ENCODE measurements around the gene IGF1R.

The IGF1R gene

DNA sequence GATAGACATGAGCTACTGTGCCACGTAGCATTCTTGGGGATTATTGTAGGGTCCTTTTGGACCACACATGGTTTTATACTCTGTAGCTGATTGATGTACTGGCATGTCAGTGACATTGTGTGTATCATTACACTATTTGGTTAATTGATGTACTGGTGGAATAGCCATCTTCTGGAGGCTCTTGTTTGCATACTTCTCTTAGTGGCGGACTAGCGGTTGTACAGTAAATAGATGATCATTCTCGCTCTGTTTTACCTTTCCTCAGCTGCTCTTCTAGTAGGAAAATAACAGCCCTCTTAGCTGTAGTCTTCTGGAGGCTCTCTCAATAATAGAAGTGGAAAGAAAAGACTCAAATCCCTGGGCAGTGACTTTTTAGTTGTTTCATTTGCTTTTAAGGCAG, 24.8 kb downstream of the IGF1R start:
- DNase-seq, result no peak

DNA sequence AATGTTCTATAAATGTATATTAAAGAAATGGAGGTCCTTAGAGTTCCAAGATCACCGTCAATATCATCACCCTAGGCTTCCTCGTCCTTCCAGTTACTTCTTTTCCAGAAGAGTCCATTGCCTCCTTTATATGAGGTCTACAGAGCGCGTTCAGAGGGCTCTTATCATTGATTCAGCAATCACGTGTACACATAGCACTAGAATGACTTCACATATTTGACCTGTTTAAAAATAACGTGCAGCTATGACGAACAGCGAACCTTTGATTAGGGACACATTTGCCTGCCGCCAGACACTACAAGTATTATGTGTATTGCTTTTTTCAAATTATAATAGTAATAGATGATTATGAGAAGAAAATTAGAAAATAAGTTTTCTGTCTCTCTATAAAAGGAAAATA, 26.0 kb downstream of the IGF1R start:
- no peak for DNase-seq

DNA sequence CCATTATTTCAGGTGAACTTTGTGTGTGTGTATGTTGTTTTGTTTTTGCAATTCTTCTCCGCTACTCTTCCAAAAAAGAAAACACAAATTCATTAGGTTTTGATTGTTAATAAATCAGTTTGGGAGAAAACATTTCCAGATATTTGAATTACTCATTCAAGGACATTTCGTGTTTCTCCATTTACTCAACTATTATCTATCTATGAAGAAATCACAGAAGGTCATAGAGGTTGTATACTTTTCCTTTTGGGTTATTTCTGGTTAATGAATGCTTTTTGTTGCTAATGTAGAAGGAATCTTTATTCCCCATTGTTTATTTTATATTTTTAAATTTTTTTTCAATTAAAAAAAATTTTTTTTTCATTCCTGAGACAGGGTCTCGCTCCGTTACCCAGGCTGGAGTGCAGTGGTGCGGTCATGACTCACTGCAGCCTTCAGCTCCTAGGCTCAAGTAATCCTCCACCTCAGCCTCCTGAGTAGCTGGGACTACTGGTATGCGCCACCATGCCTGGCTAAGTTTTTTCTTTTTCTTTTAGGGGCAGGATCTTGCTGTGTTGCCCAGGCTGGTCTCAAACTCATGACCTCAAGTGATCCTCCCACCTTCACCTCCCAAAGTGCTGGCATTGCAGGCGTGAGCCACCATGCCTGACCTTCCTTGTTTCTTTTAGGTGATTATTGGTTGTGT, 28.4 kb downstream of the IGF1R start:
- no peak for DNase-seq

DNA sequence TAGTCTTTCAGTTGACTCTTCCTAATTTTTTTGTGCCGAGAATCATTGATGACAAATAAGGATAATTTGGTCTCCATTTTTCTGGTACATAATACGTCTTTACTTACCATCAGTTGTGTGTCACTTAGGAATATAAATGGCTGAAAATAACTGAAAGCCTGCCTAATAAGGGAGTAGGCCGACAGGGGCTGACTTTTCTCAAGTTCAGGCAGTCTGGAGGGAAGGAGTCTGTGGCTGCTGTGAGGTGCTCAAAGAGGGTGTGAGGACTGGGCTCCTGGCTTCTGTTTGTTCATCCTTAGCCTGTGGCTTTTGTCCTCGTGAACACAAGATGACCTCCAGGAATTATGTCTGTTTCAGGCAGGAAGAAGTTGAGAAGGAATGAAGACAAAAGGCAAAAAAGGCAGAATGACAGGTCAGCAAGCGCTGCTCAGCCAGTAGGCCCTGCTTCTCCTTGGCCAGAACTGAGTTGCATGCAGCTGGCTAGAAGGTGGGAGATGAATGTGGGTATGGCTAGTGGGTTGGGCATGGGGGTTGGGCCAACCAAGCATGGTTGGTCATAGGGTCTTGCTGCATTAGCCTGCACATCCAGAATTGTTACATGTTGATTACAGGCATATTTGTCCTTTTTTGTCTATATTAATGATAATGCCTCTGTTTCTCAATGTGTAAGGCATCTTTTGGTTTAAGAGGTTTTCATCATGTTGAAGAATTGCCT, 29.2 kb downstream of the IGF1R start:
- DNase-seq, result no peak

DNA sequence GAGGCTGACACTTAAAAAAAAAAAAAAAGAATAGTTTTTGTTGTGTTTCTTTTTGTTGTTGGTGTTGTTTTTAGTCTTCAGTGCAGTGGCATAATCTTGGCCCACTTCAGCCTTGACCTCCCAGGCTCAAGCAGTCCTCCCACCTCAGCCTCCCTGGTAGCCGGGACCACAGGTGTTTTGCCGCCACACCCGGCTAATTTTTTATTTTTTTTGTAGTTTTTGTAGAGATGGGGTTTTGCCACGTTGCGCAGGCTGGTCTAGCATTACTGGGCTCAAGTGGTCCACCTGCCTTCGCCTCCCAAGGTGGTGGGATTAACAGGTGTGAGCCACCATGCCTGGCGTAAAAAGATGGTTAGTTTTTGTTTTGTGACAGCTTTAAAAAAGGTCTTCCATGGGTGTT, 30.1 kb downstream of the IGF1R start:
- no peak for DNase-seq

DNA sequence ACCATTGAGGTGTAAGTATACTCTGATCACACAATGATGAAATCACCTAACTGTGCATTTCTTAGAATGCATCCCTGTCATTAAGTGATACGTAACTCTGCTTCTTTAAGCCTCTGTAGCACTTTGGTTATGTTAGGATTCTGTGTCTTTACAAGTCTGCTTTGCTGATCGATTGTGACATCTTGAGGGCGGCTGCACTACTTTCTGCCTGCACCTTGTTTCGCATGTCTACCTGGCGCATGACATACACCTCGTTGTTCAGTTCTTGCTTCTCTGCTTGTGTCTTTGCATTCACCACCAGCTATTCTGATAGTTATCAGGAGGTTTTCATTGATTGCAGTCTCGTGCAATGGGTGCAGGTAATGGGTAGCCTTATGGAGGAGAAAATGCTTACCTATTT, 32.7 kb downstream of the IGF1R start:
- no peak for DNase-seq

DNA sequence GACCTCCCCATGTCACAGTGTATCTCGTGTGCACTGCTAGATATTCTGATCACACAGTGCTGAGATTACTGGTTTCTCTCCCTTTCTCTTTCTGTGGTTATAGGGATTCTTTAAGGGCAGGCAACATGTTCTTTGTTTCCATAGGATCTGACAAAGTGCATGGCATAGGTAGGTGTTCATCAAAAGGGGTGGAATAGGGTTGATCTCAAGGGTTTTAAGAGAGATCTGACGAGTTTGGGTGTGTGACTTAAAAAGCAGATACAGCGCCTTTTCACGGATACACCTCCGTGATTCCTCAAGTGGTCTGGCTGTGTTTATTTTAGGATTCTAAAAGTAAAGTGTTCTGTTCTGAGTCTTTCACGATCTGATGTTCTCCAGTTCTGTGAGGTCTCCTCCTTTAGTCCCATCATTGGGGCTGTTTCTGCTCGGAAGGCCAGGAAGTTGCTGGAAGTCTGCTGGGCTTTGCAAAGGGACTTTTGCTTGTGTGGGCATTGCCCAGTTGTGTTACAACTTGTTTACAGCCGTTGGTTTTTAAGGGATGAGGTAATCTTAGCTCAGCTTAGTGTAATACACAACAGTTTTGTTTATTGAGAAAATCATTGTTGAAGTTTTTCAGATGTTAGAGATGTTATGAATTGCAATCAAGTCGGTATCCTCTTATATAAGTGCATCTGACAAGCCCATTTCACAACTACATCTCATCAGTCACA, 34.8 kb downstream of the IGF1R start:
- DNase-seq, result no peak

DNA sequence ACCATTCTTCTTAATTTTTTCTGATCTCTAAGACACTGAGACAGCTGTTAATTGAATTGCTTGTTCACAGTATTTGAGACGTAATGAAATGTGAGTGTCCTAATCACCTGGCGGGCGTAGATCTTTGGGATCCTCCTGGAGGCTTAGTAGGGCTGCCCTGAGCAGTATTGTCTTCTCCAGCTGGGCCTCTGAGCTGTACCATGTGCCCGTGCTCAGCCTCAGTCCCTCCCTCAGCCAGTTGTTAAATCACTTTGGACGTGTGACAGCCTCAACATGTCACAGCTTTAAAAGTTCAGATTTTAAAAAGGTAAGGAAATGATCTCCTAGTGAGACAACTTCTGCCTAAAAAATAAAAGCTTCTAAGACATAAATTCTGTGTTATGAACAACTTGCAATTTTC, 35.5 kb downstream of the IGF1R start:
- DNase-seq, result no peak

DNA sequence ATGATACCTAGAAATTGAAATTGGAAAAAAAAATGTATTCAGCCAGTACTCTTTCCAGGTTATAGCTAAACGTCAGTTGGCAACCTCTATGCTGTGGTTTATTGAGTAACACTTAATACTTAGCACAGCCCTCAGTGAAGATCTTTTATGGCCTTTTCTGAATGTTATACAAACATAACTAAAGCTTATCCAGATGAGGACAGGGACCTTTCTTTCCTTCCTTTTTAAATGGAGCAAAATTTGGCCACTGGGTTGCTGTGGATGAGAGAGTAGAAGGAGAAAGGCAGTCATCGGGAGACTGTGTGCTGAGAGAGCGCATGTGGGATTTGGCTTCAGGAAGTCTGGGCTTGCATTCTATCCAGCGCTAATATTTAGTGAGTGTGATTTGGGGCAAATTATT, 36.1 kb downstream of the IGF1R start:
- peak; percentile 12 for DNase-seq

DNA sequence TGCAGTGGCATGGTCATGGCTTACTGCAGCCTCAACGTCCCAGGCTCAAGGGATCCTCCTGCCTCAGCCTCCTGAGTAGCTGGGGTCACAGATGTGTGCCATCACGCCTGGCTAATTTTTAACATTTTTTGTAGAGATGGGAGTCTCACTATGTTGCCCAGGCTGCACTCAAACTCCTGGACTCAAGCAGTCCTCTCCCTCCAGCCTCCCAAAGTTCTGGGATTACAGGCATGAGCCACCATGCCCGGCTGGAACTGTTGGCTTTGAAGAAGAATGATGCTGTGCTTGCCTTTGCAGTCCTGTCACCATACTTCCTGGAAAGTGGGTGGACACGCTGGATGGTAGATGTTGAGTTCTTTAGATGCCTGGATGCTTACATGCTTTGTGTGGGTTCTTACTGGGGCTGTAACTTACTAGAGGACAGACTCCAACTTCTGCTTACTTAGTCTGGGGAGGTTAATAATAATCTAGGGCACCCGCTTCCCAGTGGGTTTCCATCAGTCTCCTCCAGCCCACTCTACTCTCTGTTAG, 36.7 kb downstream of the IGF1R start:
- no peak for DNase-seq

DNA sequence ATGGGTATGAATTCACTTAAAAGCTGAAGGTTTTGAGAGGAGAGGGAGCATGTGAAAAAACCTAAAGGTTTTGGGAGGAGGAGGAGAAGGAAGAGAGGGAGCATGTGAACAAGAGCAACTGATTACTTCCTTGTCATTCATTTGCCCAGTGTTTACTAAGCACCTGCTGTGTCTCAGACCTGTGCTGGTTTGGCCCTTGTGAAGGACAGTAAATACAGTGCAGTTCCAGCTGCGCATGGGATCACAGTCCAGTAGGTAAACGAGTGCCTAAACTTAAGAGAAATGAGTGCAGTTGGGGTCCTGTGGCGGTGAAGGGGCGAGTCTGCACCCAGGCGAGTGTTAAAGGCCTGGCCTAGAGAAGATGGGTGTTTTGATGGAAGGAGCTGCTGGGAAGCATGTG, 38.6 kb downstream of the IGF1R start:
- no peak for DNase-seq

DNA sequence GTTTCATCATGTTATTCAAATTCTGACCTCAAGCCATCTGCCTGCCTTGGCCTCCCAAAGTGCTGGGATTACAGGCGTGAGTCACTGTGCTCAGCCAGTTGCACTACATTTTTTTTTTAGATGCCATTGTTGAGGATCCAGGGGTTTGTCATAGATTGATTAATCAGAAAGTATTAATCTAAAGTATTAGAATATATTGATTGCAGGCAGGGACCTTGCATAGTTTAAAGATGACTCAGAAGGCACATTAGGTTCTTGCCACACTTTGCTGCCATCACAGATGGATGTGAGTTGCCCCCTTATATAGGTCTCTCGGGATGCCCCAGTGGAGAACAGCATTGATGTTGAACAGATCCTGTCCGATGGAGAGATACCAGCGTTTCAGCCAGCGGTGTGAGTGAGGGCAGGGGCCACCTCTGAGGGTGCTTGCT, 41.1 kb downstream of the IGF1R start:
- DNase-seq, result peak; percentile 41

DNA sequence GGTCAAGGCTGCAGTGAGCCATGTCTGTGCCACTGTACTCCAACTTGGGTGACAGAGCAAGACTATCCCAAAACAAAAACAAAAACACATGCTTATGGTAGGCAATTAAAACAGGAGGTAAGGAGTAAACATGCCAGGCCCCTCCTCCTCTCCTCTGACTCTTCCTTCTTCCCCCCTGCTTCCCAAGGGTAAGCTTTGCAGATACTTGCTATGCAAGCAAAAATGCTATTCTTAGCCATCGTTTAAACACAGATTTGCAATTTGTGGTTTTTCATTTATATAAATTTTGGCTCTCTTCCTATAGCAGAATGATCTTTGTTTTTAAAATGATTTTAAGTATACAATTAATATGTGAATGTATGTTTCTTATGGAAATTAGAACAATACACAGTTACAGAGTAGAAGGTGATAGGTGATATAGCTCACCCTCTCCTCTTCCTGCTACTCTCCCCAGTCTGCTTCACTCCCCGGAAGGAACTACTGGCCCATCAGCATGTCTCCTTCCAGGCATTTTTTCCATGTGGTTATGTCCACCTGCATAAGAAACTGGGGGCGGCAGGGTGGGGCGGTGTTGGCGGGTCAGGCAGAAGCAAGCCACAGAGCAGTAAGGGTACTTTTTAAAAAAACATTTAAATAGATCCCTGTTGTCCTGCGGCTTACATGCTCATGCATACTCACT, 42.1 kb downstream of the IGF1R start:
- no peak for DNase-seq

DNA sequence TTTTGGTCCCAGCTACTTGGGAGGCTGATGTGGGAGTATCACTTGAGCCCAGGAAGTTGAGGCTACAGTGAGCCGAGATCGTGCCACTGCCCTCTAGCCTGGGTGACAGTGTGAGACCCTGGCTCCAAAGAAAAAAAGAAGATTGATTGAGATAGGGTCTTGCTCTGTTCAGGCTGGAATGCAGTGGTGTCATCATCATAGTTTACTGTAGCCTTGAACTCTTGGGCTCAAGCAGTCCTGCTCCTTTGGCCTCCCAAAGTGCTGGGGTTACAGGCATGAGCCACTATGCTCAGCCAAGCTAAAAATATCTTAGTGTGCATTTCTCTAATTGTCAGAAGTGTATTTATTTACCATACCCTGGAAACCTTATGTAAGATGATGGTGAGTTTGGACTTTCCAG, 43.9 kb downstream of the IGF1R start:
- DNase-seq, result no peak

DNA sequence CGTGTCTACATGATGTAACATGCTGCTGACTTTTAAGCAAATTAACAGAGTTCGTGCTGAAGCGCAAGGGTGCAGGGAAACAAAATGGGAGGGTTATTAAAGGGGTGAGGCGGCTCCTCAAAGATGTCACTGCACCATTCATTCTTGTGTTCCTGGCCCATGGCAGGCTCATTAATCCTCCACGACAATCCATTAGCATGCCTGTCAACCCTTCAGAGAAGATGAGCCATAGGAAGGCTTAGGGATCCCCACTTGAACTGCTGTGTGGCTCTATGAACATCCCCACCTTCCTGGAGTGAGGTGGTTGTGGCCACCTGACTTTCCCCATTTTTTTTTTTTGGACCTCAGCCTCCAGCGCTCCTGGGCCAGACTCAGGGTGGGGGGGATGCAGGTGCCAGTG, 45.8 kb downstream of the IGF1R start:
- no peak for DNase-seq

DNA sequence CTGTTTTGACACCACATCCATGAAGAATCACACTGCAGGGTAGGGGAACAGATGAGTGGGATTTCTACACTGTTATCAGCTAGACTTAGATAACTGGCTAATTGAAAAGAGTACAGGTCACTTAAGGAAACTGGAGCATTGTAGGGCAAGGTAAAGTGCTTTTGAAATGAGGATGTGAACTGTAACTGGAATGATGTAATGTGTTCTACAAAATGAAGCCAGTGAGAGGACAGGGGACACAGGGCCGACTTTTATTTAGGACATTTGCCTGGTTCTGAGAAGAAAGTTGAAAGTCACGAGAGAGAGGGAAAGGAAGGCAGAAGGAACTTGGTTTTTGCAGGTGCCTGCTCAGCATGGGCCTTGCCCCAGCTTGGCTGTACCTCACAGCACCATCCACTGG, 50.5 kb downstream of the IGF1R start:
- no peak for DNase-seq

DNA sequence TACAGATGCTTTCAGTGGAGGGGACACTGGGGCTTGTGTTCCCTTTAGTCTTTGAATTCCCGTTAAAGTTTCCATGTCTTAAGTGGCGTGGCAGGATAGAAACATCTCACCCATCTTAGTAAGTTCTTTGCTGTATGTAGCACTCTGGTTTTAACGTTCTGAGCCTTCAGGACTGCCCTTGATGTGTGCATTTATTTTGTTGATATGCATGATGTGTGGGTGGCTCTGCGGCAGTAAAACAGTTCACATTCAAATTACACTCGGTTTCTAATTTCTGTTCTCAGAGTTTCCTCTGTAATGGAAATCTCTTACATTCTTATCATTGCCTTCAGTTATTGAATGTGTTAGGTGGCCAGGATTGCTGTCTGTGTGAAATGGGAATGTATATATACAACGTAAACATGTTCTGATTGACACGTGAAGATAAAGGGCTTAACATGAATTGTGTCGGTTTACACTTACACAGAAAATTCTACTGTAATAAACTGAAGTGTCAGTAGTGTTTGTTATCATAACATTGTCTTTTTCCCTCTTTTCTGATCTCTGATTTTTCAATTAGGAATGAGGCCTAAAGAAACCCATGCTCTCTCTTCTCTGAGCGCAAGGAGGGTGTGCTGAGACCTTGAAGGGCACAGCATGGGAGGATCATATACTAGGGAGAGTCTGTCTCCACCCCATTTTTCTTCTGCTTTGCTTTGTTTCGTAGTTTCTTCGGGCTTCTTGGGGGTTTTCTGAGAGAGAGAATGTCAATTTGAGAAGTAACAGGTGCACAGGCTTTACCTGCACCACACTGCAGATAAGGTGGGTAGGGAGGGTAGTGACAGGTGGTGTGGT, 51.5 kb downstream of the IGF1R start:
- no peak for DNase-seq

DNA sequence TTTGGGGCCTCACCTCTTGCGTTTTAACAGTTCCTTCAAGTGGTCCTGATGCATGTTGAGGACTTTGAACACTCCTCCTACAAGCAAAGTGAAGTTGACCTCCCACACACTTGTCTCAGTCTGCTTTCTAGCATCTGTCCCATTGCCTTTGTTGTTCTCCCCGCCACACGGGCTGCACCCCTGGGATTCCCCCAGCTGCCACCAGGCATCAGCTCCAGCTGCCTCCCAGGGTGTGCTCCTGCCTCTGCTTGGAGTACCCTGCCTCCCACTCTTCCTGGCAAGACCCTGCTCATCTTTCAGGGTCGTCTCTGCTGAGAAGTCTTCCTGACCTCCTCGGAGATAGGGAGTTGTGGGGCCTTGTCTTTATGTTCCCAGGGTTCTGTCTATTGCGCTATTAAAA, 52.2 kb downstream of the IGF1R start:
- DNase-seq, result no peak

DNA sequence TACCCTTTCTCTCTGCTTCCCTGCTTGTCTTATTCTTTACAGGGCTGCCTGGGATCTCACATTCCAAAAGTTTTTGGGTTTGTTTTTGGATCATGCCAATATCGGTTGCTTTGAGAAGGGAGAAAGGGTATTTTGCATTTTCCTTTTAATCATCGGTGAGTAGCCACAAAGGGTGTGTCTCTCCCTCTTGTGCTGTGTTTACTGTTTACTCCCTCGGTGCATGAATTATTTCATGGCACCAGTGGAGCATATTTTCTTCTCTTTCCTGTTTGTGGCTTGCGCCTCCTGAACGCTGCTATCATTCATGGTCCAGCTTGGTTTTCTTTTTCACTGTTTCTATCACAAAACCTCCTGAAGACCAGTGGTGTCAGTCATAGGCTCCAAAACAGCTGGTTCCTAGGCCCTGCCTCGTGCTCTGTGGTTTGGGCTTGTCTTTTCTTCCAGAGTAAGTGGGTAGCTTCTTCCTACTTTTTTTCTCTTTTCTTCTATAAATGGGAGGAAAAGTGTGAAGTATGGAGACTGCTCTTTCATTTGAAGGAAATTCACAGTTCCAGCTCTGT, 54.9 kb downstream of the IGF1R start:
- DNase-seq, result no peak

DNA sequence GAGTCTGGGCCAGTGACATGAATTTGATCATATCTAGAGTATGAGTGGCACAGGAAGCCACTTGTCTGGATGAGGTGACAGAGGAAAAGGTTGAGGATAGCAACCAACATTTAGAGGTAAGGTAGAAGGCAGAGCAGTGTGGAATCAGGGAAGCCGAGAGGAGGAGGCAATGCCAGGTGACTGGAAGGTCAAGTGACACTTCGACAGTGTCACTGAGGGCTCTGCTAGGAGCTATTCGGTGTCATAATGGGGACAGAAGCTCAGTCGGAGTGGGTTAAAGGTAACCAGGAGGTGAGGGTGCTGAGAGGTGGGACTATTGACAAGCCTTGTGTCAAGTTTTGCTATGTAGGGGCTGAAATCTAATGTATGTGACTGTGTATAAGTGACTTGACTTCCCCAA, 56.7 kb downstream of the IGF1R start:
- no peak for DNase-seq

DNA sequence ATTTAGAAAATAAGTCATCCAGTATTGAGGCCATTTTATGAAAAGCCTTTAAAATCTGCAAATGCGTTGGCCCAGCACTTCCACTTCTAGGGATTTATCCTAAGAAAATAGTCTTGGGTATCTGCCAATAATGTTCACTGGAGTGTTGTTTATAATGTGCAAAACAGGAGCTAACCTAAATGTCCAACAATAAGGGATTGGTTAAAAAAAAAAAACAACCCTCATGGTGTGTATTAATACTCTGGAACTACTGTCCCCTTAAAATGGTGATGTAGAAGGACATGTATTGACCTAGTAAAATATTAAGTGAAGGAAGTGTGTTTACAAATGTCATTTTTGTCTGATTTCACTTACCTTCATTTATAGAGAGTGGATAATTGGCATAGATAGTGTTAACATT, 58.0 kb downstream of the IGF1R start:
- no peak for DNase-seq

DNA sequence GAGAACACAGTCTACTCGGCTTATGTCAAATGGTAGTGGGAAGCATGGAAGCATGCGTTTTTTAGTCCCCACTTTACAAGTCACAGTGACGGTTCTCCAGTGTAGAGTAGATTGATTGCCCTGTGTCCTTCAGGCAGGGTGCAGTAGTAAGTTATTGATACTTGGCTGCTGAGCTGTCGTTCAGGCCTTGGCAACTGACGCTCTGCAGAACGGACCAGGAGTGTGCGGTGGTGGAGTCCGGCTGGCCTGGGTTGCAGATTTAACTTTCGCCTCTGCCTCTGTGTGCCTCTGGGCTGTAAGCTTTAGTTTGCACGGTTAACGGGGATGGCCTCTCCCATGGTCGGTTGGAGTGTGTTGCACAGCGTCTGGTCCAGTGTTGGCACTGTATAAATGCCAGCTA, 58.6 kb downstream of the IGF1R start:
- no peak for DNase-seq
